Loucy (cell line): ENCODE results near the gene LEKR1.
A peak's percentile ranks its signal among the peaks of the same experiment; 100 is the strongest.

Source experiments
- H2AFZ ChIP-seq: fragments of 200-600 bp; sonication (generic); 2 replicates; pipeline ENCODE4 v1.6.0; 2016; ENCODE audit warnings: antibody characterized with exemption, mild to moderate bottlenecking, low read length, moderate library complexity
- H3F3A ChIP-seq: fragments of 200-600 bp; 2 replicates; pipeline ENCODE4 v1.6.0; 2016; ENCODE audit warnings: antibody characterized with exemption, low read depth, mild to moderate bottlenecking
- H3K27me3 ChIP-seq: fragments of 200-600 bp; sonication (generic); 2 replicates; pipeline ENCODE4 v1.6.1; 2014; ENCODE audit warnings: low read length, mild to moderate bottlenecking; ENCODE audit not compliant: insufficient read depth, poor library complexity, severe bottlenecking
- H3K36me3 ChIP-seq: fragments of 200-600 bp; sonication (generic); 2 replicates; pipeline ENCODE4 v1.6.1; 2016; ENCODE audit warnings: low read length; ENCODE audit not compliant: insufficient read depth
- H3K4me1 ChIP-seq: fragments of 200-600 bp; sonication (generic); 2 replicates; pipeline ENCODE4 v1.5.1; 2014; ENCODE audit warnings: low read length, mild to moderate bottlenecking; ENCODE audit not compliant: insufficient read depth, poor library complexity, severe bottlenecking
- H3K4me2 ChIP-seq: fragments of 200-600 bp; sonication (generic); 2 replicates; pipeline ENCODE4 v1.6.0; 2014; ENCODE audit warnings: antibody characterized with exemption, low read length, low read depth, mild to moderate bottlenecking; ENCODE audit not compliant: poor library complexity, severe bottlenecking
- H3K4me3 ChIP-seq: fragments of 200-600 bp; sonication (generic); 2 replicates; pipeline ENCODE4 v1.5.1; 2014; ENCODE audit warnings: low read length, mild to moderate bottlenecking, mixed read lengths; ENCODE audit not compliant: poor library complexity, severe bottlenecking
- H3K79me2 ChIP-seq: fragments of 200-600 bp; sonication (generic); 2 replicates; pipeline ENCODE4 v1.6.1; 2014; ENCODE audit warnings: low read length; ENCODE audit not compliant: insufficient read depth
- H3K9ac ChIP-seq: fragments of 200-600 bp; sonication (generic); 2 replicates; pipeline ENCODE4 v1.6.0; 2014; ENCODE audit warnings: mild to moderate bottlenecking, low read depth, low read length, moderate library complexity; ENCODE audit not compliant: poor library complexity, severe bottlenecking
- H3K9me2 ChIP-seq: fragments of 200-600 bp; sonication (generic); replicated peaks from 2 replicates; pipeline ENCODE4 v1.6.1; 2016; ENCODE audit warnings: low read depth, low read length, mixed read lengths
- H3K9me3 ChIP-seq: fragments of 200-600 bp; sonication (generic); 2 replicates; pipeline ENCODE4 v1.6.1; 2014; ENCODE audit warnings: mild to moderate bottlenecking, antibody characterized with exemption, low read length, low read depth; ENCODE audit not compliant: insufficient read depth
- H4K20me1 ChIP-seq: fragments of 200-600 bp; sonication (generic); 2 replicates; pipeline ENCODE4 v1.6.0; 2014; ENCODE audit warnings: antibody characterized with exemption, low read length, mild to moderate bottlenecking; ENCODE audit not compliant: insufficient read depth, poor library complexity, severe bottlenecking
- CTCF ChIP-seq: fragments of 200-600 bp; sonication (generic); conservative IDR thresholded peaks from 2 replicates; pipeline ENCODE4 v1.5.1; 2014; ENCODE audit warnings: mild to moderate bottlenecking, antibody characterized with exemption, low read length
- EZH2phosphoT487 ChIP-seq: fragments of 200-600 bp; IDR thresholded peaks from 2 replicates; pipeline ENCODE4 v1.6.1; 2018; ENCODE audit warnings: antibody characterized with exemption, mild to moderate bottlenecking, moderate library complexity, borderline replicate concordance

The LEKR1 gene

GRCh38 chr3:156793400-156793799, 32.8 kb upstream of the LEKR1 start:
- Histone ChIP-seq H3K9ac (no peak overlapping the region), H3K9me3 (no peaks in the 10 kb centered on the region), H3K4me1 (peaks cover 11% of the 10 kb centered on the region), H3K4me2 (no peak overlapping the region), H3K79me2 (no peaks in the 10 kb centered on the region), H3K27me3 (no peaks in the 10 kb centered on the region), H4K20me1 (no peaks in the 10 kb centered on the region), H3K9me2 (no peaks in the 10 kb centered on the region), H3F3A (no peaks in the 10 kb centered on the region), H3K36me3 (no peaks in the 10 kb centered on the region), H2AFZ (peak overlapping the region; percentile 77), H3K4me3 (no peak overlapping the region)
- TF ChIP-seq EZH2phosphoT487 (no peak), CTCF (no peak)

- H3K27me3 ChIP-seq: no peaks in the 10 kb centered on the region
- H3K4me2 ChIP-seq: no peak overlapping the region
- H3K4me1 ChIP-seq: peaks cover 11% of the 10 kb centered on the region
- H3K79me2 ChIP-seq: no peaks in the 10 kb centered on the region
- no peaks in the 10 kb centered on the region for H3K9me3 ChIP-seq
- H3K9ac ChIP-seq: no peak overlapping the region
- no peak overlapping the region for H3K4me3 ChIP-seq
- no peaks in the 10 kb centered on the region for H4K20me1 ChIP-seq
- no peaks in the 10 kb centered on the region for H3F3A ChIP-seq
- H3K9me2 ChIP-seq: no peaks in the 10 kb centered on the region
- TF ChIP-seq EZH2phosphoT487 (no peak), CTCF (no peak)
- H2AFZ ChIP-seq: peak overlapping the region; percentile 77
- no peaks in the 10 kb centered on the region for H3K36me3 ChIP-seq
Measured at GRCh38 chr3:156793851-156794250, 32.3 kb upstream of the LEKR1 start.

GRCh38 chr3:156795890-156796481, 30.2 kb upstream of the LEKR1 start:
- H3F3A ChIP-seq: no peaks in the 10 kb centered on the region
- no peaks in the 10 kb centered on the region for H3K9me3 ChIP-seq
- H3K4me2 ChIP-seq: peak overlapping the region; percentile 25
- H3K9me2 ChIP-seq: no peaks in the 10 kb centered on the region
- no peak overlapping the region for H3K4me3 ChIP-seq
- H2AFZ ChIP-seq: peak overlapping the region; percentile 89
- TF ChIP-seq CTCF: no peak
- TF ChIP-seq EZH2phosphoT487: no peak
- H4K20me1 ChIP-seq: no peaks in the 10 kb centered on the region
- H3K4me1 ChIP-seq: peaks cover 11% of the 10 kb centered on the region
- H3K79me2 ChIP-seq: no peaks in the 10 kb centered on the region
- no peaks in the 10 kb centered on the region for H3K36me3 ChIP-seq
- no peak overlapping the region for H3K9ac ChIP-seq
- no peaks in the 10 kb centered on the region for H3K27me3 ChIP-seq
